A549 (cell line): ENCODE results near the gene LYST. TPM values are rescaled to one million over a fixed set of nuclear protein-coding genes. Genes with fewer than 3 reads are reported as not detected.

Experiments used
- ATAC-seq, 2 experiments: fragments of 200-7000 bp in 1 of 2; fragments of >200 bp in 1 of 2; cut with Nextera tagmentation in 1 of 2; cut with Tn5 transposase in 1 of 2; 3 replicates each; pipeline versions ENCODE4 v1.8.0 to v1.9.1; 2018 to 2020; ENCODE audit warnings: mild to moderate bottlenecking in 1 of 2, moderate library complexity in 1 of 2
- CTCF ChIA-PET: fragments of 300-600 bp; sonication (Branson Sonifier 250); formaldehyde crosslinking; extraction: SDS; loops from one replicate; lab custom pipeline; 2021; ENCODE audit warnings: antibody characterized with exemption, inconsistent platforms; lab: Yijun Ruan, JAX
- POLR2A ChIA-PET: fragments of 350-600 bp; formaldehyde crosslinking; extraction: SDS; loops from one replicate; lab custom pipeline; 2021; ENCODE audit warnings: antibody characterized with exemption, inconsistent platforms; lab: Yijun Ruan, JAX
- DNase-seq, 2 experiments: peaks; one replicate each; pipeline versions ENCODE4 v3.0.0 to v3.0.0-alpha.2; 2011 to 2016; ENCODE audit warnings: low read depth in 1 of 2, low spot score in 1 of 2
- FAIRE-seq: peaks from 2 replicates; lab custom pipeline; 2011; peaks lifted over from hg19 to GRCh38; lab: Jason Lieb, UNC
- H3K27ac ChIP-seq, 2 experiments: fragments of >200 bp; sonication (Bioruptor Twin); formaldehyde crosslinking; 3 replicates each; pipeline ENCODE4 v1.5.1; 2016 to 2017
- H3K4me1 ChIP-seq: fragments of >200 bp; sonication (Bioruptor Twin); formaldehyde crosslinking; 3 replicates; pipeline ENCODE4 v1.6.1; 2016
- H3K4me2 ChIP-seq: fragments of >200 bp; sonication (Bioruptor Twin); formaldehyde crosslinking; 3 replicates; pipeline ENCODE4 v1.6.1; 2016
- H3K4me3 ChIP-seq: fragments of >200 bp; sonication (Bioruptor Twin); formaldehyde crosslinking; 3 replicates; pipeline ENCODE4 v1.5.1; 2016
- H3K9me3 ChIP-seq: fragments of >200 bp; sonication (Bioruptor Twin); formaldehyde crosslinking; 3 replicates; pipeline ENCODE4 v1.6.1; 2016
- BHLHE40 ChIP-seq: IDR thresholded peaks from 2 replicates; pipeline ENCODE4 v1.6.1; 2012; ENCODE audit warnings: low read depth, low read length, inconsistent platforms
- CBX2 ChIP-seq: fragments of 200-600 bp; sonication (generic); IDR thresholded peaks from 2 replicates; pipeline ENCODE4 v1.6.1; 2016; ENCODE audit warnings: low read depth, mild to moderate bottlenecking, borderline replicate concordance
- CHD2 ChIP-seq: fragments of 150-350 bp; IDR thresholded peaks from 2 replicates; pipeline ENCODE4 v1.6.1; 2014; ENCODE audit warnings: low read length; ENCODE audit not compliant: partially characterized antibody
- CHD4 ChIP-seq: fragments of 200-600 bp; sonication (generic); IDR thresholded peaks from 2 replicates; pipeline ENCODE4 v1.6.1; 2016; ENCODE audit warnings: antibody characterized with exemption, mild to moderate bottlenecking, borderline replicate concordance
- FOSB ChIP-seq: fragments of 250-450 bp; sonication (Bioruptor Pico); IDR thresholded peaks from 2 replicates; pipeline ENCODE4 v1.5.0; 2020; ENCODE audit warnings: mild to moderate bottlenecking, moderate library complexity
- FOSL2 ChIP-seq, 2 experiments: fragments of 450-650 bp in 1 of 2; fragments of >200 bp in 1 of 2; sonication (Bioruptor Twin) in 1 of 2; formaldehyde crosslinking; IDR thresholded peaks; 2 replicates each; pipeline versions ENCODE4 v1.5.0 to v1.6.1; 2016 to 2020; ENCODE audit warnings: mild to moderate bottlenecking in 1 of 2, moderate library complexity in 1 of 2
- GATA3 ChIP-seq: IDR thresholded peaks from 2 replicates; pipeline ENCODE4 v1.6.1; 2012; ENCODE audit warnings: borderline replicate concordance
- HEYL ChIP-seq: fragments of 250-450 bp; sonication (Bioruptor Pico); IDR thresholded peaks from 2 replicates; pipeline ENCODE4 v1.8.0; 2021; ENCODE audit warnings: mild to moderate bottlenecking, moderate library complexity
- HMGXB4 ChIP-seq: fragments of 250-450 bp; sonication (Bioruptor Pico); IDR thresholded peaks from 2 replicates; pipeline ENCODE4 v1.5.0; 2021; ENCODE audit warnings: mild to moderate bottlenecking, moderate library complexity, borderline replicate concordance
- HOXA7 ChIP-seq: fragments of 250-450 bp; sonication (Bioruptor Pico); IDR thresholded peaks from 2 replicates; pipeline ENCODE4 v1.5.0; 2020; ENCODE audit warnings: mild to moderate bottlenecking, moderate library complexity
- KDM1A ChIP-seq: fragments of 200-600 bp; sonication (generic); IDR thresholded peaks from 2 replicates; pipeline ENCODE4 v1.6.1; 2016; ENCODE audit warnings: low read depth, mild to moderate bottlenecking
- KDM5A ChIP-seq: fragments of 200-600 bp; sonication (generic); IDR thresholded peaks from 2 replicates; pipeline ENCODE4 v1.6.1; 2016; ENCODE audit warnings: antibody characterized with exemption, mild to moderate bottlenecking
- MAX ChIP-seq: IDR thresholded peaks from 2 replicates; pipeline ENCODE4 v1.6.1; 2012
- NFE2L2 ChIP-seq: fragments of 150-350 bp; conservative IDR thresholded peaks from 2 replicates; pipeline ENCODE4 v1.6.1; 2014; ENCODE audit warnings: low read length
- PHF8 ChIP-seq: fragments of 200-600 bp; sonication (generic); IDR thresholded peaks from 2 replicates; pipeline ENCODE4 v1.6.1; 2016; ENCODE audit warnings: low read depth, mild to moderate bottlenecking, antibody characterized with exemption, moderate library complexity, borderline replicate concordance
- RCOR1 ChIP-seq: fragments of 150-350 bp; IDR thresholded peaks from 2 replicates; pipeline ENCODE4 v1.6.1; 2014; ENCODE audit warnings: antibody characterized with exemption, low read length, low read depth
- RFX5 ChIP-seq: fragments of 450-650 bp; IDR thresholded peaks from 2 replicates; pipeline ENCODE4 v1.7.1; 2014; ENCODE audit warnings: antibody characterized with exemption, mild to moderate bottlenecking, moderate library complexity
- RNF2 ChIP-seq: fragments of 200-600 bp; sonication (generic); IDR thresholded peaks from 2 replicates; pipeline ENCODE4 v1.6.1; 2016; ENCODE audit warnings: low read depth, mild to moderate bottlenecking, antibody characterized with exemption, moderate library complexity, borderline replicate concordance
- SMC3 ChIP-seq: fragments of >200 bp; sonication (Bioruptor Twin); formaldehyde crosslinking; IDR thresholded peaks from 3 replicates; pipeline ENCODE4 v1.6.1; 2018; ENCODE audit warnings: inconsistent platforms
- SREBF2 ChIP-seq: fragments of 450-650 bp; IDR thresholded peaks from 2 replicates; pipeline ENCODE4 v1.6.1; 2014; ENCODE audit warnings: mild to moderate bottlenecking, moderate library complexity
- TP53 ChIP-seq: fragments of 250-450 bp; sonication (Bioruptor Pico); IDR thresholded peaks from 2 replicates; pipeline ENCODE4 v1.5.0; 2021; ENCODE audit warnings: mild to moderate bottlenecking, moderate library complexity
- ZFP36 ChIP-seq: fragments of 450-650 bp; IDR thresholded peaks from 2 replicates; pipeline ENCODE4 v1.6.1; 2014; ENCODE audit warnings: borderline replicate concordance; ENCODE audit not compliant: partially characterized antibody
- ZSCAN20 ChIP-seq: fragments of 250-450 bp; sonication (Bioruptor Pico); IDR thresholded peaks from 2 replicates; pipeline ENCODE4 v1.8.0; 2022; ENCODE audit warnings: mild to moderate bottlenecking, moderate library complexity
- WGBS: methylation state at CpG from one replicate; pipeline ENCODE4 v1.1.6; 2017; ENCODE audit errors: missing lambda C conversion rate; 5-methylcytosine and 5-hydroxymethylcytosine counted together
- polyA plus RNA-seq, 4 experiments: library from polyadenylated mRNA; depleted of rRNA in 3 of 4; stranded (reverse); fragments of >200 nt; fragmentation: RNase III in 1 of 4; extraction: RNeasy Plus Mini Kit Qiagen cat#74134 plus additional on column Dnase treatment in 1 of 4; gene quantifications; 2 replicates in 3 of 4; 3 replicates in 1 of 4; pipeline ENCODE4 v1.2.3, GENCODE V29; 2011 to 2017
- TF ChIP-seq, protein P1 (sequence below): fragments of >200 bp; sonication (Bioruptor Twin); formaldehyde crosslinking; IDR thresholded peaks from 3 replicates; pipeline ENCODE4 v1.5.1; 2016
- TF ChIP-seq, protein P2 (sequence below): fragments of 450-650 bp; IDR thresholded peaks from 2 replicates; pipeline ENCODE4 v1.6.1; 2014; ENCODE audit warnings: antibody characterized with exemption

LYST gene
- polyA plus RNA-seq, 2 of the 4 experiments (the other 2 are of a cell fraction) = 2.5 to 9.4 TPM

GRCh38 chr1:235650341-235651169 lies 216.2 kb downstream of the LYST start (continued):
- TF ChIP-seq, protein P1, sequence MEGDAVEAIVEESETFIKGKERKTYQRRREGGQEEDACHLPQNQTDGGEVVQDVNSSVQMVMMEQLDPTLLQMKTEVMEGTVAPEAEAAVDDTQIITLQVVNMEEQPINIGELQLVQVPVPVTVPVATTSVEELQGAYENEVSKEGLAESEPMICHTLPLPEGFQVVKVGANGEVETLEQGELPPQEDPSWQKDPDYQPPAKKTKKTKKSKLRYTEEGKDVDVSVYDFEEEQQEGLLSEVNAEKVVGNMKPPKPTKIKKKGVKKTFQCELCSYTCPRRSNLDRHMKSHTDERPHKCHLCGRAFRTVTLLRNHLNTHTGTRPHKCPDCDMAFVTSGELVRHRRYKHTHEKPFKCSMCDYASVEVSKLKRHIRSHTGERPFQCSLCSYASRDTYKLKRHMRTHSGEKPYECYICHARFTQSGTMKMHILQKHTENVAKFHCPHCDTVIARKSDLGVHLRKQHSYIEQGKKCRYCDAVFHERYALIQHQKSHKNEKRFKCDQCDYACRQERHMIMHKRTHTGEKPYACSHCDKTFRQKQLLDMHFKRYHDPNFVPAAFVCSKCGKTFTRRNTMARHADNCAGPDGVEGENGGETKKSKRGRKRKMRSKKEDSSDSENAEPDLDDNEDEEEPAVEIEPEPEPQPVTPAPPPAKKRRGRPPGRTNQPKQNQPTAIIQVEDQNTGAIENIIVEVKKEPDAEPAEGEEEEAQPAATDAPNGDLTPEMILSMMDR = no peak
- TF ChIP-seq TP53 (CRISPR knock-in tag) = no peak
- TF ChIP-seq KDM5A = no peak
- no peak for TF ChIP-seq CHD2
- TF ChIP-seq, all 56 proteins: peak for 2

DNA sequence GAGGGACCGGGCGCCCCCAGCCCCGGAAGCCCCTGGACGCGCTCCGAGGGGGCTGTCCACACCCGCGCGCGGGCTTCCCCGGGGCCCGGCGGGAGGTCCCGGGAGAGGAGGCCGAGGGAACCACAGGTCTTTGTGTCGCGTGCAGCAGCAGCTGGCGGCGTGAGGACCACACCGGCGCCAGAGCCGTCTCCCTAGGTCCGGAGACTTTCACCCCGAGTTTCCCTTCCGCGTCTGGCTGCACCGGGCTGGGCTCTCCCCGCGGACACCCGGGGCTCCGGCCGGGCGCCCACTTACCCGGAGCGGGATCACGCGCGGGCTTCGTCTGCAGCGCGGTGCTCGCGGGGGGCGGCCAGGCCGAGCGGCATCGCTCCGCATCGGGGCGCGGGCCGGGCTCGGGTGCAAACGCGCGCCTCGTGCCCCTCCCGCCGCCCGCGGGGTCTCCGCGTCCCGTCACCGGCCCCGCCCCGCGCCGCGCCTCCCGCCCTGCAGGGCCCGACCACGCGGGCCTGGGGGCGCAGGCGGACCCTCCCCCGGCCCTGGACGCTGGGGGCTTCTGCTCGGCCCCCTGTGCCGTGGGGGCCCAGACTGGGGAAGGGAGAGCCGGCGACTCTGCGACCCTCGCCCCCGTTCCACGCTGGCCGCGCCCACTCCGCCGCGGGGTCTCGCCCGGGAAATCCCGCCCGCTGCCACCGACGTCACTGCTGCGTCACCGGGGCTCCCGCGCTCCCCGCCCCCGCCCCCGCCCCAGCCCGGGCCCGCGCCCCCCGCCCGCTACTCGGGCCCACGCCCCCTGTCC lies 217.1 kb downstream of the LYST start, which contains the start of gene GNG4:
Gene GNG4, minus strand, starts transcription at position 417 of the 796 bp plus-strand sequence. CDS start 65,946 bp downstream, outside the sequence.
- POLR2A ChIA-PET = no interaction called here
- CTCF ChIA-PET = interaction anchor here (1.2 kb wide), 1 partner anchor 135 kb away, joined by 3 read pairs; no protein-coding TSS in a partner anchor
- Histone ChIP-seq H3K9me3 (no peaks in the 10 kb centered on the region), H3K4me2 (peak within 1 kb of the TSS; percentile 94), H3K27ac (peak within 1 kb of the TSS; percentile 73 to 95), H3K4me1 (peaks cover 3% of the 10 kb centered on the region; the same call in 2 of the 3 replicates)
- DNase-seq (peak in 1 of 2 experiments; percentile 22), FAIRE-seq (no peak)
- 2% methylated on average over 17 of the region's 111 CpGs for WGBS
- TF ChIP-seq TP53 (CRISPR knock-in tag) (no peak), CHD4 (no peak), MAX (peak; percentile 42), RNF2 (peak; percentile 61; the same call in 1 of the 2 replicates), NFE2L2 (no peak), HEYL (CRISPR knock-in tag) (no peak), HOXA7 (no peak), CBX2 (no peak), KDM1A (no peak), SMC3 (no peak), PHF8 (peak; percentile 32; the same call in 1 of the 2 replicates), BHLHE40 (no peak), GATA3 (no peak), SREBF2 (no peak), FOSB (CRISPR knock-in tag) (no peak), ZFP36 (no peak), HMGXB4 (no peak), RCOR1 (no peak), ZSCAN20 (CRISPR knock-in tag) (no peak), FOSL2 (IDR thresholded peaks at IDR 0.05) (no peak), FOSL2 (CRISPR knock-in tag; IDR thresholded peaks at IDR 0.05) (no peak), RFX5 (no peak)
- TF ChIP-seq, protein P1 = no peak
- TF ChIP-seq, protein P2, sequence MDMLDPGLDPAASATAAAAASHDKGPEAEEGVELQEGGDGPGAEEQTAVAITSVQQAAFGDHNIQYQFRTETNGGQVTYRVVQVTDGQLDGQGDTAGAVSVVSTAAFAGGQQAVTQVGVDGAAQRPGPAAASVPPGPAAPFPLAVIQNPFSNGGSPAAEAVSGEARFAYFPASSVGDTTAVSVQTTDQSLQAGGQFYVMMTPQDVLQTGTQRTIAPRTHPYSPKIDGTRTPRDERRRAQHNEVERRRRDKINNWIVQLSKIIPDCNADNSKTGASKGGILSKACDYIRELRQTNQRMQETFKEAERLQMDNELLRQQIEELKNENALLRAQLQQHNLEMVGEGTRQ = no peak
- TF ChIP-seq, all 56 proteins: peak for 3
- peak within 1 kb of the TSS; percentile 85 for H3K4me3 ChIP-seq
- ATAC-seq = peak; percentile 57 to 67
